ENCODE data around the gene WIF1.

GRCh38 chr12:65093606-65094005, 27.5 kb downstream of the WIF1 start:
- no peak for TF ChIP-seq CTCF (IDR thresholded peaks at IDR 0.05)
- no peak for TF ChIP-seq POLR2AphosphoS5 (IDR thresholded peaks at IDR 0.05)
- TF ChIP-seq POLR2A (IDR thresholded peaks at IDR 0.05) = no peak
- no peak for TF ChIP-seq EP300 (IDR thresholded peaks at IDR 0.05; ENCODE audit: low read depth)
